HG03460 (cell line): ENCODE measurements around the gene BANK1.

ENCODE experiments used
- ATAC-seq: cut with Tn5 transposase; IDR thresholded peaks from one replicate; pipeline ENCODE4 v1.9.1; 2021; ENCODE audit not compliant: unreplicated experiment

Gene BANK1

GRCh38 chr4:101954351-101954750 is 163.8 kb downstream of the BANK1 start:
- ATAC-seq = no peak

GRCh38 chr4:101954975-101955678 is 164.6 kb downstream of the BANK1 start:
- no peak for ATAC-seq

GRCh38 chr4:101956068-101956825 is 165.7 kb downstream of the BANK1 start:
- ATAC-seq = no peak

- ATAC-seq = no peak
Measured at GRCh38 chr4:101958547-101958946, 168.0 kb downstream of the BANK1 start.

- ATAC-seq = no peak
Measured at GRCh38 chr4:101960431-101960830, 169.9 kb downstream of the BANK1 start.

- no peak for ATAC-seq
Measured at GRCh38 chr4:101961144-101961543, 170.6 kb downstream of the BANK1 start.

GRCh38 chr4:101967697-101968346 is 177.3 kb downstream of the BANK1 start:
- no peak for ATAC-seq

GRCh38 chr4:101968364-101968763 is 177.8 kb downstream of the BANK1 start:
- no peak for ATAC-seq

GRCh38 chr4:101969965-101970364 is 179.4 kb downstream of the BANK1 start:
- ATAC-seq = no peak

- ATAC-seq = no peak
Measured at GRCh38 chr4:101970547-101971155, 180.1 kb downstream of the BANK1 start.

GRCh38 chr4:101972791-101973190 is 182.3 kb downstream of the BANK1 start:
- ATAC-seq = no peak

GRCh38 chr4:101973361-101973760 is 182.8 kb downstream of the BANK1 start:
- no peak for ATAC-seq

- no peak for ATAC-seq
Measured at GRCh38 chr4:101977076-101977475, 186.5 kb downstream of the BANK1 start.

GRCh38 chr4:101981756-101982155 is 191.2 kb downstream of the BANK1 start:
- no peak for ATAC-seq

GRCh38 chr4:101983835-101984234 is 193.3 kb downstream of the BANK1 start:
- no peak for ATAC-seq

GRCh38 chr4:101987623-101988243 is 197.2 kb downstream of the BANK1 start:
- peak; percentile 94 for ATAC-seq

- no peak for ATAC-seq
Measured at GRCh38 chr4:101989551-101989950, 199.0 kb downstream of the BANK1 start.

GRCh38 chr4:101992446-101992845 is 201.9 kb downstream of the BANK1 start:
- no peak for ATAC-seq

- ATAC-seq = no peak
Measured at GRCh38 chr4:101993002-101993841, 202.7 kb downstream of the BANK1 start.
